ENCODE measurements around the gene MPIG6B.

MPIG6B gene

GRCh38 chr6:31767096-31767645 is 44.0 kb downstream of the MPIG6B start:
- DNase-seq (ENCODE audit: low spot score), result no peak

GRCh38 chr6:31768363-31769257 is 45.4 kb downstream of the MPIG6B start:
- DNase-seq (ENCODE audit: low spot score), result no peak

- DNase-seq (ENCODE audit: low spot score), result peak; percentile 93
These were observed 46.7 kb downstream of the MPIG6B start for GRCh38 chr6:31769684-31770371.

- DNase-seq (ENCODE audit: low spot score), result no peak
These were observed 47.7 kb downstream of the MPIG6B start for GRCh38 chr6:31770860-31771259.

GRCh38 chr6:31771992-31772358 is 48.8 kb downstream of the MPIG6B start:
- no peak for DNase-seq (ENCODE audit: low spot score)

GRCh38 chr6:31775184-31775583 is 52.0 kb downstream of the MPIG6B start:
- DNase-seq (ENCODE audit: low spot score), result peak; percentile 74

- DNase-seq (ENCODE audit: low spot score), result no peak
These were observed 52.7 kb downstream of the MPIG6B start for GRCh38 chr6:31775633-31776484.
